IMR-90 (cell line): ENCODE measurements around the gene PRKRIP1. TPM values are rescaled to one million over a fixed set of nuclear protein-coding genes. Genes with fewer than 3 reads are reported as not detected.
A peak's percentile ranks its signal among the peaks of the same experiment; 100 is the strongest.

Experiments
- ATAC-seq: fragments of 200-7000 bp; cut with Tn5 transposase; 2 replicates; pipeline ENCODE4 v1.9.1; 2020; ENCODE audit warnings: low read depth, mild to moderate bottlenecking, moderate library complexity
- BruUV-seq: library from RNA; stranded (reverse); fragments of 400-500 nt; replicated peaks from 2 replicates; lab custom pipeline; 2021; lab: Mats Ljungman, UMichigan
- CTCF ChIA-PET: fragments of 300-600 bp; formaldehyde crosslinking; extraction: SDS; loops from one replicate; lab custom pipeline; 2021; ENCODE audit warnings: antibody characterized with exemption; lab: Yijun Ruan, JAX
- POLR2A ChIA-PET: fragments of 300-600 bp; sonication (Branson Sonifier 250); formaldehyde crosslinking; loops from one replicate; lab custom pipeline; 2022; ENCODE audit warnings: antibody characterized with exemption; ENCODE audit not compliant: unreplicated experiment; lab: Charles Lee
- DNase-seq: peaks from one replicate; pipeline ENCODE4 v3.0.0; 2013
- H2AFZ ChIP-seq: replicated peaks from 2 replicates; pipeline ENCODE3; 2013; ENCODE audit warnings: low read length, mild to moderate bottlenecking; ENCODE audit not compliant: poor library complexity
- H2AK5ac ChIP-seq: 2 replicates; pipeline ENCODE4 v1.6.1; 2013; ENCODE audit warnings: low read depth, low read length, inconsistent platforms
- H2AK9ac ChIP-seq: replicated peaks from 2 replicates; pipeline ENCODE3; 2013; ENCODE audit warnings: mild to moderate bottlenecking, low read depth, low read length, moderate library complexity; ENCODE audit not compliant: poor library complexity
- H2BK120ac ChIP-seq: 2 replicates; pipeline ENCODE4 v1.6.1; 2013; ENCODE audit warnings: low read depth, low read length, inconsistent platforms
- H2BK15ac ChIP-seq: 3 replicates; pipeline ENCODE4 v1.6.1; 2013; ENCODE audit warnings: low read depth, low read length, inconsistent platforms
- H2BK20ac ChIP-seq: 2 replicates; pipeline ENCODE4 v1.6.1; 2013; ENCODE audit warnings: low read depth, mild to moderate bottlenecking, inconsistent platforms, low read length, moderate library complexity
- H2BK5ac ChIP-seq: 2 replicates; pipeline ENCODE4 v1.6.1; 2013; ENCODE audit warnings: mild to moderate bottlenecking, low read depth, low read length, inconsistent platforms; ENCODE audit not compliant: poor library complexity, severe bottlenecking
- H3K14ac ChIP-seq: replicated peaks from 2 replicates; pipeline ENCODE4 v1.6.1; 2013; ENCODE audit warnings: low read depth, low read length, inconsistent platforms
- H3K18ac ChIP-seq: 2 replicates; pipeline ENCODE4 v1.6.1; 2013; ENCODE audit warnings: low read depth, low read length, control low read depth
- H3K23ac ChIP-seq: 2 replicates; pipeline ENCODE4 v1.6.1; 2013; ENCODE audit warnings: low read depth, low read length, inconsistent platforms
- H3K27ac ChIP-seq: 2 replicates; pipeline ENCODE4 v1.5.1; 2013; ENCODE audit warnings: mild to moderate bottlenecking, control low read depth, low read length; ENCODE audit not compliant: insufficient read depth
- H3K27me3 ChIP-seq: 2 replicates; pipeline ENCODE4 v1.6.1; 2013; ENCODE audit warnings: low read length; ENCODE audit not compliant: control insufficient read depth, insufficient read depth
- H3K36me3 ChIP-seq: 2 replicates; pipeline ENCODE4 v1.6.1; 2013; ENCODE audit warnings: low read length, mixed read lengths; ENCODE audit not compliant: control insufficient read depth, insufficient read depth
- H3K4ac ChIP-seq: 2 replicates; pipeline ENCODE4 v1.6.1; 2013; ENCODE audit warnings: low read depth, low read length, inconsistent platforms
- H3K4me1 ChIP-seq: 2 replicates; pipeline ENCODE4 v1.6.1; 2013; ENCODE audit warnings: low read length, mixed read lengths; ENCODE audit not compliant: control insufficient read depth, insufficient read depth
- H3K4me2 ChIP-seq: 2 replicates; pipeline ENCODE4 v1.6.1; 2013; ENCODE audit warnings: low read depth, mild to moderate bottlenecking, control low read depth, low read length, moderate library complexity
- H3K4me3 ChIP-seq: 2 replicates; pipeline ENCODE4 v1.5.1; 2013; ENCODE audit warnings: low read depth, mild to moderate bottlenecking, control low read depth, low read length, moderate library complexity; ENCODE audit not compliant: insufficient read depth
- H3K56ac ChIP-seq: 2 replicates; pipeline ENCODE4 v1.6.1; 2013; ENCODE audit warnings: low read length, inconsistent platforms; ENCODE audit not compliant: insufficient read depth; ENCODE audit errors: extremely low read depth
- H3K79me1 ChIP-seq, 2 experiments: 2 replicates each; pipeline ENCODE4 v1.6.1; 2013; ENCODE audit warnings: low read length in 2 of 2, inconsistent platforms in 1 of 2, low read depth in 1 of 2
- H3K9ac ChIP-seq: 2 replicates; pipeline ENCODE4 v1.6.1; 2013; ENCODE audit warnings: low read depth, low read length, control low read depth
- H3K9me1 ChIP-seq: 2 replicates; pipeline ENCODE4 v1.6.1; 2013; ENCODE audit warnings: low read length, inconsistent platforms; ENCODE audit not compliant: insufficient read depth
- H3K9me3 ChIP-seq: 2 replicates; pipeline ENCODE4 v1.6.1; 2013; ENCODE audit warnings: low read length; ENCODE audit not compliant: control insufficient read depth, insufficient read depth
- H4K20me1 ChIP-seq: 2 replicates; pipeline ENCODE4 v1.6.1; 2013; ENCODE audit warnings: low read length, inconsistent platforms; ENCODE audit not compliant: insufficient read depth
- H4K5ac ChIP-seq: 2 replicates; pipeline ENCODE4 v1.6.1; 2013; ENCODE audit warnings: mild to moderate bottlenecking, low read depth, low read length, control low read depth
- H4K8ac ChIP-seq, 2 experiments: 2 replicates each; pipeline ENCODE4 v1.6.1; 2013; ENCODE audit warnings: low read depth in 2 of 2, low read length in 2 of 2, control low read depth in 1 of 2, inconsistent platforms in 1 of 2
- H4K91ac ChIP-seq: 2 replicates; pipeline ENCODE4 v1.6.1; 2013; ENCODE audit warnings: low read depth, low read length, inconsistent platforms; ENCODE audit not compliant: insufficient read depth
- BHLHE40 ChIP-seq: fragments of 150-350 bp; IDR thresholded peaks from 2 replicates; pipeline ENCODE4 v1.6.1; 2016; ENCODE audit warnings: mild to moderate bottlenecking, low read depth, low read length
- CEBPB ChIP-seq: IDR thresholded peaks from 2 replicates; pipeline ENCODE4 v1.6.1; 2012; ENCODE audit warnings: low read depth, low read length, improper control_type of control experiment
- CHD1 ChIP-seq: IDR thresholded peaks from 2 replicates; pipeline ENCODE4 v1.6.1; 2012; ENCODE audit warnings: low read depth, low read length, improper control_type of control experiment
- FOS ChIP-seq: fragments of 150-350 bp; IDR thresholded peaks from 2 replicates; pipeline ENCODE4 v1.6.1; 2016; ENCODE audit warnings: low read depth, low read length
- MAFK ChIP-seq: IDR thresholded peaks from 2 replicates; pipeline ENCODE4 v1.6.1; 2012; ENCODE audit warnings: low read depth, low read length, improper control_type of control experiment
- MAZ ChIP-seq: IDR thresholded peaks from 2 replicates; pipeline ENCODE4 v1.6.1; 2012; ENCODE audit warnings: low read depth, mild to moderate bottlenecking, low read length, improper control_type of control experiment, moderate library complexity, borderline replicate concordance
- MXI1 ChIP-seq: IDR thresholded peaks from 2 replicates; pipeline ENCODE4 v1.6.1; 2012; ENCODE audit warnings: low read depth, mild to moderate bottlenecking, low read length, moderate library complexity, borderline replicate concordance
- NFE2L2 ChIP-seq: fragments of 150-350 bp; IDR thresholded peaks from 2 replicates; pipeline ENCODE4 v1.6.1; 2016; ENCODE audit warnings: low read depth, mild to moderate bottlenecking, low read length
- POLR2A ChIP-seq: IDR thresholded peaks from 2 replicates; pipeline ENCODE4 v1.6.1; 2012; ENCODE audit warnings: mild to moderate bottlenecking, low read depth, low read length
- RAD21 ChIP-seq: IDR thresholded peaks from 2 replicates; pipeline ENCODE4 v1.6.1; 2012; ENCODE audit warnings: low read length, improper control_type of control experiment
- RCOR1 ChIP-seq: IDR thresholded peaks from 2 replicates; pipeline ENCODE4 v1.6.1; 2012; ENCODE audit warnings: mild to moderate bottlenecking, low read length, improper control_type of control experiment; ENCODE audit not compliant: insufficient replicate concordance
- RFX5 ChIP-seq: IDR thresholded peaks from 2 replicates; pipeline ENCODE4 v1.8.0; 2012; ENCODE audit warnings: low read depth, mild to moderate bottlenecking, low read length, moderate library complexity
- SMC3 ChIP-seq: fragments of 150-350 bp; IDR thresholded peaks from 2 replicates; pipeline ENCODE4 v1.6.1; 2016; ENCODE audit warnings: low read depth, mild to moderate bottlenecking, antibody characterized with exemption, low read length, moderate library complexity
- WGBS, 2 experiments: methylation state at CpG; one replicate each; pipeline versions ENCODE4 v1.1.5 to v1.1.7; 2013; ENCODE audit warnings: missing lambda C conversion rate in 2 of 2; ENCODE audit not compliant: insufficient read length in 1 of 2; ENCODE audit errors: extremely low coverage in 2 of 2; 5-methylcytosine and 5-hydroxymethylcytosine counted together
- dilution Hi-C: fragments of 300-500 bp; cut with HindIII; formaldehyde crosslinking; loops from one replicate; pipeline ENCODE4 v1.14.3; 2018; ENCODE audit warnings: low sequenced_read_pairs; ENCODE audit not compliant: unreplicated experiment
- in situ Hi-C: fragments of 300-500 bp; cut with MboI; formaldehyde crosslinking; loops from 3 replicates; pipeline ENCODE4 v1.14.3; 2019; ENCODE audit warnings: low sequenced_read_pairs, inconsistent platforms, mixed read lengths
- intact Hi-C: fragments of 100-400 bp; cut with micrococcal nuclease; formaldehyde crosslinking; loops from 2 replicates; pipeline ENCODE4 v1.10.0; 2022
- polyA plus RNA-seq, 3 experiments: library from polyadenylated mRNA; depleted of rRNA; stranded (reverse); fragments of >200 nt; gene quantifications; 2 replicates each; pipeline ENCODE4 v1.2.3, GENCODE V29; 2012; ENCODE audit warnings: low replicate concordance in 1 of 3
- total RNA-seq: library from RNA; depleted of rRNA; stranded (reverse); fragments of >200 nt; gene quantifications from 2 replicates; pipeline ENCODE4 v1.2.3, GENCODE V29; 2012
- TF ChIP-seq, protein P1 (sequence below): conservative IDR thresholded peaks from 2 replicates; pipeline ENCODE4 v1.5.1; 2012; ENCODE audit warnings: mild to moderate bottlenecking, low read depth, low read length, improper control_type of control experiment
- TF ChIP-seq, protein P2 (sequence below): fragments of 150-350 bp; IDR thresholded peaks from 2 replicates; pipeline ENCODE4 v1.6.1; 2016; ENCODE audit warnings: low read depth, mild to moderate bottlenecking, low read length, moderate library complexity, borderline replicate concordance
- TF ChIP-seq, protein P3 (sequence below): fragments of 150-350 bp; IDR thresholded peaks from 2 replicates; pipeline ENCODE4 v1.6.1; 2017; ENCODE audit warnings: mild to moderate bottlenecking, antibody characterized with exemption, low read length, low read depth

The PRKRIP1 gene
- total and polyA plus RNA-seq, 2 of the 4 experiments (the other 2 are of a cell fraction), result 6.5 to 21.6 TPM

DNA sequence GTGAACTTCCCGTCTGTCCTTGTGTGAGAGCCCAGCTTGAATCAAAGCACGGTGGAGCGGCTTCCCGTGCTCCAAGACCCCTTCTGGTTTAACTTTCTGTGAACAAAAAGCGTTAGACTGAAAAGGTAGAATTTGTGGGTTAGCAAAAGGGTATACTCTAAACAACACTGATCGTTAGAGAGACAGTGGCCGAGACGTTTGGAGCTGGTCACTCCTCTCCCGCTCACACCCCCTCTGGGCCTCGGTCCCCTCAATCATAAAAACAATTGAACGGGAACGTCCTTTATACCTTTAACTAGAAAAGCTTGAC, 502 bp downstream of the PRKRIP1 start:
- H2AK5ac ChIP-seq, result 0 out of 2 replicates have a peak overlapping the region, but pooled peaks have one; percentile 60
- peak overlapping the region; percentile 57 for H2BK5ac ChIP-seq
- peaks cover 24 to 35% of the 10 kb centered on the region in 2 experiments for H3K79me1 ChIP-seq
- H3K18ac ChIP-seq, result no peak overlapping the region
- H3K9ac ChIP-seq, result peak overlapping the region; percentile 96
- H3K27ac ChIP-seq, result peak overlapping the region; percentile 85
- H2AK9ac ChIP-seq, result peak overlapping the region; percentile 84
- DNase-seq, result no peak
- H3K36me3 ChIP-seq, result peaks cover 18% of the 10 kb centered on the region
- in situ Hi-C loops, result no loop called here
- ChIA-PET CTCF (no interaction called here), POLR2A (no interaction called here)
- no peaks in the 10 kb centered on the region for H3K27me3 ChIP-seq
- H2AFZ ChIP-seq, result peak overlapping the region; percentile 91
- no peak overlapping the region for H2BK15ac ChIP-seq
- WGBS, 2 experiments, result no CpG with 5 or more reads among the region's 12 CpGs
- no peak overlapping the region for H2BK120ac ChIP-seq
- H4K5ac ChIP-seq, result peak overlapping the region; percentile 63
- no peaks in the 10 kb centered on the region for H3K9me1 ChIP-seq
- no peaks in the 10 kb centered on the region for H3K9me3 ChIP-seq
- peak overlapping the region; percentile 75 for H3K4me3 ChIP-seq
- no peak overlapping the region for H2BK20ac ChIP-seq
- H4K8ac ChIP-seq, result peak overlapping the region; percentile 86 to 90
- peak overlapping the region; percentile 87 for H3K4ac ChIP-seq
- H4K20me1 ChIP-seq, result no peaks in the 10 kb centered on the region; the same call in 1 of the 2 replicates
- peaks cover 5% of the 10 kb centered on the region for H3K4me1 ChIP-seq
- H3K4me2 ChIP-seq, result peak overlapping the region; percentile 75
- peak overlapping the region; percentile 78 for H3K56ac ChIP-seq
- no TSS peak for BruUV-seq
- intact Hi-C loops, result no loop called here
- dilution Hi-C loops, result no loop called here
- peak overlapping the region; percentile 77; the same call in 1 of the 2 replicates for H4K91ac ChIP-seq
- peak overlapping the region; percentile 82 for H3K23ac ChIP-seq
- H3K14ac ChIP-seq, result peak overlapping the region; percentile 90
- TF ChIP-seq MXI1, result no peak
- TF ChIP-seq, protein P1, sequence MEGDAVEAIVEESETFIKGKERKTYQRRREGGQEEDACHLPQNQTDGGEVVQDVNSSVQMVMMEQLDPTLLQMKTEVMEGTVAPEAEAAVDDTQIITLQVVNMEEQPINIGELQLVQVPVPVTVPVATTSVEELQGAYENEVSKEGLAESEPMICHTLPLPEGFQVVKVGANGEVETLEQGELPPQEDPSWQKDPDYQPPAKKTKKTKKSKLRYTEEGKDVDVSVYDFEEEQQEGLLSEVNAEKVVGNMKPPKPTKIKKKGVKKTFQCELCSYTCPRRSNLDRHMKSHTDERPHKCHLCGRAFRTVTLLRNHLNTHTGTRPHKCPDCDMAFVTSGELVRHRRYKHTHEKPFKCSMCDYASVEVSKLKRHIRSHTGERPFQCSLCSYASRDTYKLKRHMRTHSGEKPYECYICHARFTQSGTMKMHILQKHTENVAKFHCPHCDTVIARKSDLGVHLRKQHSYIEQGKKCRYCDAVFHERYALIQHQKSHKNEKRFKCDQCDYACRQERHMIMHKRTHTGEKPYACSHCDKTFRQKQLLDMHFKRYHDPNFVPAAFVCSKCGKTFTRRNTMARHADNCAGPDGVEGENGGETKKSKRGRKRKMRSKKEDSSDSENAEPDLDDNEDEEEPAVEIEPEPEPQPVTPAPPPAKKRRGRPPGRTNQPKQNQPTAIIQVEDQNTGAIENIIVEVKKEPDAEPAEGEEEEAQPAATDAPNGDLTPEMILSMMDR, result no peak
- no peak for TF ChIP-seq SMC3
- TF ChIP-seq, protein P2, sequence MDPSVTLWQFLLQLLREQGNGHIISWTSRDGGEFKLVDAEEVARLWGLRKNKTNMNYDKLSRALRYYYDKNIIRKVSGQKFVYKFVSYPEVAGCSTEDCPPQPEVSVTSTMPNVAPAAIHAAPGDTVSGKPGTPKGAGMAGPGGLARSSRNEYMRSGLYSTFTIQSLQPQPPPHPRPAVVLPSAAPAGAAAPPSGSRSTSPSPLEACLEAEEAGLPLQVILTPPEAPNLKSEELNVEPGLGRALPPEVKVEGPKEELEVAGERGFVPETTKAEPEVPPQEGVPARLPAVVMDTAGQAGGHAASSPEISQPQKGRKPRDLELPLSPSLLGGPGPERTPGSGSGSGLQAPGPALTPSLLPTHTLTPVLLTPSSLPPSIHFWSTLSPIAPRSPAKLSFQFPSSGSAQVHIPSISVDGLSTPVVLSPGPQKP, result no peak
- TF ChIP-seq, protein P3, sequence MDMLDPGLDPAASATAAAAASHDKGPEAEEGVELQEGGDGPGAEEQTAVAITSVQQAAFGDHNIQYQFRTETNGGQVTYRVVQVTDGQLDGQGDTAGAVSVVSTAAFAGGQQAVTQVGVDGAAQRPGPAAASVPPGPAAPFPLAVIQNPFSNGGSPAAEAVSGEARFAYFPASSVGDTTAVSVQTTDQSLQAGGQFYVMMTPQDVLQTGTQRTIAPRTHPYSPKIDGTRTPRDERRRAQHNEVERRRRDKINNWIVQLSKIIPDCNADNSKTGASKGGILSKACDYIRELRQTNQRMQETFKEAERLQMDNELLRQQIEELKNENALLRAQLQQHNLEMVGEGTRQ, result no peak
- TF ChIP-seq FOS, result no peak
- no peak for TF ChIP-seq CEBPB
- TF ChIP-seq CHD1, result no peak
- no peak for TF ChIP-seq MAZ
- no peak for TF ChIP-seq RCOR1
- TF ChIP-seq POLR2A, result no peak
- TF ChIP-seq MAFK, result no peak
- no peak for TF ChIP-seq RAD21
- TF ChIP-seq BHLHE40, result no peak
- no peak for TF ChIP-seq RFX5
- TF ChIP-seq NFE2L2, result no peak
- peak; percentile 4 for ATAC-seq
